ENCODE measurements around the gene AUTS2.

AUTS2 gene

GRCh38 chr7:70573696-70574095, 975.4 kb downstream of the AUTS2 start:
- H3K27me3 ChIP-seq (ENCODE audit: insufficient read depth, poor library complexity, severe bottlenecking) = no peaks in the 10 kb centered on the region
- H3K4me3 ChIP-seq (replicated peaks; ENCODE audit: insufficient read depth, low read length) = no peak overlapping the region
- H3K27ac ChIP-seq (replicated peaks) = no peak overlapping the region
- no peak for DNase-seq (ENCODE audit: low read depth in 1 of 2, low spot score in 1 of 2)
- TF ChIP-seq CTCF (IDR thresholded peaks at IDR 0.05; ENCODE audit: insufficient read depth, low read length) = no peak
- no peak for TF ChIP-seq GABPA (IDR thresholded peaks at IDR 0.05; ENCODE audit: low read depth)
- no peak for TF ChIP-seq POLR2AphosphoS5 (IDR thresholded peaks at IDR 0.05; ENCODE audit: low read depth)

- Histone ChIP-seq H3K4me3 (replicated peaks; ENCODE audit: insufficient read depth, low read length) (no peak overlapping the region), H3K27ac (replicated peaks) (no peak overlapping the region), H3K27me3 (ENCODE audit: insufficient read depth, poor library complexity, severe bottlenecking) (no peaks in the 10 kb centered on the region)
- no peak for DNase-seq (ENCODE audit: low read depth in 1 of 2, low spot score in 1 of 2)
- TF ChIP-seq POLR2AphosphoS5 (IDR thresholded peaks at IDR 0.05; ENCODE audit: low read depth) (no peak), CTCF (IDR thresholded peaks at IDR 0.05; ENCODE audit: insufficient read depth, low read length) (no peak), REST (IDR thresholded peaks at IDR 0.05; ENCODE audit: insufficient replicate concordance, low read depth) (no peak), SPI1 (IDR thresholded peaks at IDR 0.05; ENCODE audit: borderline replicate concordance, low read depth) (no peak)
Measured at GRCh38 chr7:70574314-70574834, 976.1 kb downstream of the AUTS2 start.

- Histone ChIP-seq H3K27me3 (ENCODE audit: insufficient read depth, poor library complexity, severe bottlenecking) (no peaks in the 10 kb centered on the region), H3K4me3 (replicated peaks; ENCODE audit: insufficient read depth, low read length) (no peak overlapping the region), H3K27ac (replicated peaks) (no peak overlapping the region)
- DNase-seq (ENCODE audit: low read depth in 1 of 2, low spot score in 1 of 2) = no peak
- TF ChIP-seq SPI1 (IDR thresholded peaks at IDR 0.05; ENCODE audit: borderline replicate concordance, low read depth) = no peak
- TF ChIP-seq GABPA (IDR thresholded peaks at IDR 0.05; ENCODE audit: low read depth) = no peak
- no peak for TF ChIP-seq POLR2AphosphoS5 (IDR thresholded peaks at IDR 0.05; ENCODE audit: low read depth)
- TF ChIP-seq REST (IDR thresholded peaks at IDR 0.05; ENCODE audit: insufficient replicate concordance, low read depth) = no peak
- no peak for TF ChIP-seq CTCF (IDR thresholded peaks at IDR 0.05; ENCODE audit: insufficient read depth, low read length)
Measured at GRCh38 chr7:70574970-70575799, 976.9 kb downstream of the AUTS2 start.

All from HL-60 (cell line).